ENCODE data around the gene DENND5A.

DNA sequence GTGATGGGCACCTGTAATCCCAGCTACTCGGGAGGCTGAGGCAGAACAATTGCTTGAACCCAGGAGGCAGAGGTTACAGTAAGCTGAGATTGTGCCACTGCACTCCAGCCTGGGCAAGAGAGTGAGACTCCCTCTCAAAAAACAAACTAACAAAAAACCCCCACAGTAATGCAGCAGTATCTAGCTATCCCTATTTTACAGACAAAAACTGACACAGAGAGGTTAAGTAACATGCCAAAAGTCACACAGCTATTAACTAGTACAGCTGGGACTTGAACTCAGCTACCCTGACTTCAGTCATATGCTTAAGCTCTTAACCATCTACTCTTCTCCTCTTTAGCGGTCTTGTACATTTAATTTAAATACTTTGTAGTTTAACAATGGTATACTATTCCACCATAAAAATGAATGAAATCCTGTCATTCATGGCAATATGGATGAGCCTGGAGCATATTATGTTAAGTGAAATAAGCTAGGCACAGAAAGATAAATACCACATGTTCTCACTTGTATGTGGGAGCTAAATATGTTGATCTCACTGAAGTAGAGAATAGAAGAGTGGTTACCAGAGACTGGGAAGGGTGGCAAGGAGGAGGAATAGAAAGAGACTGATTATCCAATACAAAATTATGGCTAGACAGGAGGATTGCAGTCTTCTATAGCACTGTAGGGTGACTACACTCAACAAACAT lies 82.8 kb downstream of the DENND5A start:
- TF ChIP-seq POLR2A (IDR thresholded peaks at IDR 0.05) (no peak), EP300 (IDR thresholded peaks at IDR 0.05) (no peak)
- TF ChIP-seq, protein P1, sequence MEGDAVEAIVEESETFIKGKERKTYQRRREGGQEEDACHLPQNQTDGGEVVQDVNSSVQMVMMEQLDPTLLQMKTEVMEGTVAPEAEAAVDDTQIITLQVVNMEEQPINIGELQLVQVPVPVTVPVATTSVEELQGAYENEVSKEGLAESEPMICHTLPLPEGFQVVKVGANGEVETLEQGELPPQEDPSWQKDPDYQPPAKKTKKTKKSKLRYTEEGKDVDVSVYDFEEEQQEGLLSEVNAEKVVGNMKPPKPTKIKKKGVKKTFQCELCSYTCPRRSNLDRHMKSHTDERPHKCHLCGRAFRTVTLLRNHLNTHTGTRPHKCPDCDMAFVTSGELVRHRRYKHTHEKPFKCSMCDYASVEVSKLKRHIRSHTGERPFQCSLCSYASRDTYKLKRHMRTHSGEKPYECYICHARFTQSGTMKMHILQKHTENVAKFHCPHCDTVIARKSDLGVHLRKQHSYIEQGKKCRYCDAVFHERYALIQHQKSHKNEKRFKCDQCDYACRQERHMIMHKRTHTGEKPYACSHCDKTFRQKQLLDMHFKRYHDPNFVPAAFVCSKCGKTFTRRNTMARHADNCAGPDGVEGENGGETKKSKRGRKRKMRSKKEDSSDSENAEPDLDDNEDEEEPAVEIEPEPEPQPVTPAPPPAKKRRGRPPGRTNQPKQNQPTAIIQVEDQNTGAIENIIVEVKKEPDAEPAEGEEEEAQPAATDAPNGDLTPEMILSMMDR (IDR thresholded peaks at IDR 0.05) = no peak
